ENCODE results near the gene AOAH.
"Not testable (repeated sequence)": the region's sequence is repeated elsewhere in the genome, so short reads cannot be mapped to it uniquely, and the experiment has no call there.

AOAH gene

DNA sequence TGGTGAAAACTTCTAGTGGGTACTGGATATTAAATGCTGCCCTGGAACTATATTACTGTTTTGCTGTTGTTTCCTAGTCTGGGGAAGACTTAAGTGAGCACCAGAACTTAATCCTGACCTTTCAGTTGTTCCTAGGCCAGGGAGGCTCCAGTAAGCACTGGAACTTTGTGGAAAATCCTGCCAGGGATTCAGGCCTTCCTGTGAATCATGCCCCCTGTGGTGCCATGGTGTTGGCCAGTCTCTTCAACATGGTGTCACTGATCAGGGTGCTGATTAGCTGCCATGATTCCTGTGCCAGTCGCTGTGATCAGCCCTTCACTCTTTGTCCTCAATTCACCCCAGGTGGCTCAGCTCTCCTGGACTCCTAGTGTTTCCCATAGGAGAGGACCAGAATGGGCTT, 8.5 kb upstream of the AOAH start:
- DNase-seq (ENCODE audit: low read depth in 1 of 2, low spot score in 1 of 2), result no peak
- no peak for TF ChIP-seq JUND (IDR thresholded peaks at IDR 0.05; ENCODE audit: low read depth)
- in situ Hi-C loops (cut with HindIII; ENCODE audit: low pct_unique_long_range_greater_than_20kb, low sequenced_read_pairs), result no loop called here

DNA sequence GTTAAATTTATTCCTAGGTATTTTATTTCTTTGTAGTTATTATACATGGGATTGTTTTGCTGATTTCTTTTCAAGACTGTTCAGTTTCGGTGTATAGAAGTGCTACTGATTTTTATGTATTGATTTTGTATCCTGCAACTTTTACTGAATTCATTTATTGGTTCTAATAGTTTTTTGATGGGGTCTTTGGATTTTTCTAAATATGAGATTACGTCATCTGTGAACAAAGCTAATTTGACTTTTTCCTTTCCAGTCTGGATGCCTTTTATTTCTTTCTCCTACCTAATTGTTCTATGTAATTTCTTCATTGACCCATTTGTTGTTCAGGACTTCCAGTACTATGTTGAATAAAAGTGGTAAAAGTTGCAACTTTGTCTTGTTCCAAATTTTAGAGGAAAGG, 5.8 kb upstream of the AOAH start:
- in situ Hi-C loops (cut with HindIII; ENCODE audit: low pct_unique_long_range_greater_than_20kb, low sequenced_read_pairs), result no loop called here
- no peak for DNase-seq (ENCODE audit: low read depth in 1 of 2, low spot score in 1 of 2)
- no peak for TF ChIP-seq JUND (IDR thresholded peaks at IDR 0.05; ENCODE audit: low read depth)

GRCh38 chr7:36728143-36728542, 3.8 kb upstream of the AOAH start:
- in situ Hi-C loops (cut with HindIII; ENCODE audit: low pct_unique_long_range_greater_than_20kb, low sequenced_read_pairs), result no loop called here
- no peak for DNase-seq (ENCODE audit: low read depth in 1 of 2, low spot score in 1 of 2)
- TF ChIP-seq JUND (IDR thresholded peaks at IDR 0.05; ENCODE audit: low read depth), result no peak

DNA sequence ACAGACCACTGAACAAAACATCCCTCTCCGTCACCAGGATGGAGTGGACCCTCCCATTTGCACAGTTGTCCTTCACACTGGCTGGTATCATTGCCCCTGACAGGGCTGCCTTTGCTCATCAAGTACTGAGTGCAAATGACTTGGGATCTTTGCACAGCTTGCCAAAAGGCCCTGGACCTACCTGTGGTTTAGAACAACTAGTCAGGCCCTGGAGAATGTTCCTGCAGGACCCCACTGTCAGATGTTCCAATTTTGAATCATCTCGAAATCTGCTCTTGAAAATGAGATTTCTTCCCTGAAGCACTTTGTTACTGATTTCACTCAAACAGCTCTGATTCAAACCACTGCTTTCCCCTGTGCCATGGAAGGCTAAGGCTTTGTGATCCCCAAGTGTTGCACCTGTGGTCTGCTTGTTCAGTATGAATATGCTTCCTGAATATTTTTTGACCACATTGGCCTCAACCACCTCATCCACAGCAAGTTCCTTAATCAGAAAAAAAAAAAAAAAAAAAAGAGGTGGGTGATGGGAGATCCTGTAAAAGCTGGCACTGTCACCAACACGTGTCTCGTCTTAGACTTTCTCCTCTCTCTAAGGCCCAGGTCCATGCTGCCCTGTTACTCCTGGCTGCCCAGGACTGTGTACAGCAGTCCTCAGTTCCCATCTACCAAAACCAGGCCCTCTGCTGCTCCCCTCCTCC, 2.7 kb upstream of the AOAH start:
- DNase-seq (ENCODE audit: low read depth in 1 of 2, low spot score in 1 of 2), result no peak
- in situ Hi-C loops (cut with HindIII; ENCODE audit: low pct_unique_long_range_greater_than_20kb, low sequenced_read_pairs), result no loop called here
- TF ChIP-seq JUND (IDR thresholded peaks at IDR 0.05; ENCODE audit: low read depth), result no peak

DNA sequence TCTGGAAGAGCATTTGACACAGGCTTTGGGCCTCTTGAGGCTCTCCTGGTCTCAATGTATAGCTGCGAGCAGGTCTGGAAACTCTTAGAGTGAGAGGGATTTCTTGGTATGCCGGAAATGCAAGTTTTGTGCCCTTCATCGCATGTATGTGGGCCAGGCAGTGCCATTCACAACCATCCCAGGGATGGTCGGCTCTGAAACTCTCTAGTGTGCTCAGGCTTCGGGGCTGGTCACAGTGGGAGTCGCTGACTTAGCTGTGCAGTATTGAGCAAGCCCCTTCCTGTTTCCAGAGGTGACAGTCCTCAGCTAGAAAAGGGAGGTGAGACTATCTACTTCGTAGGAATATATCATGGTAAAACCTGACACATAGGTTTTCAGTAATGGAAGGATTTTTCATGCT, 2.0 kb upstream of the AOAH start:
- DNase-seq (ENCODE audit: low read depth in 1 of 2, low spot score in 1 of 2), result no peak
- no peak for TF ChIP-seq JUND (IDR thresholded peaks at IDR 0.05; ENCODE audit: low read depth)
- in situ Hi-C loops (cut with HindIII; ENCODE audit: low pct_unique_long_range_greater_than_20kb, low sequenced_read_pairs), result no loop called here

DNA sequence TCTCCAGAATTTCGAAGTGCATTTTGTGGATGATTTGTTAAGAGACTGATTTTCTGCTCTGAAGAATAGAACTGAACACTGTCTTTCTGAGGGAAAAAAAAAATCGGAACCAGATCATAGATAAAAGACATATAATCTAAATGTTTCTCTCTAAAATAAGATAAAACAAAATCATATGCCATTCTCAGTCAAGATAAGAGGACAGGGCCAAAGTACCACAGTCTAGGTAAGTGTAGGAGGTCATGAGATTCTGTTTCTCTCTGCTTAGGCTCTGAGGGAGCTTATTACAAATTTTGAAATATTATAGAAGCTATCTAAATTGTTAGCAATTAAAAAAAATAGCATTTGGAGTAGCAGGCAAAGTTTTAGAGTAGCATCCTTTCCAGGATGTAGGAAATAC, 702 bp upstream of the AOAH start:
- DNase-seq (ENCODE audit: low read depth in 1 of 2, low spot score in 1 of 2), result no peak
- in situ Hi-C loops (cut with HindIII; ENCODE audit: low pct_unique_long_range_greater_than_20kb, low sequenced_read_pairs), result no loop called here
- no peak for TF ChIP-seq JUND (IDR thresholded peaks at IDR 0.05; ENCODE audit: low read depth)

DNA sequence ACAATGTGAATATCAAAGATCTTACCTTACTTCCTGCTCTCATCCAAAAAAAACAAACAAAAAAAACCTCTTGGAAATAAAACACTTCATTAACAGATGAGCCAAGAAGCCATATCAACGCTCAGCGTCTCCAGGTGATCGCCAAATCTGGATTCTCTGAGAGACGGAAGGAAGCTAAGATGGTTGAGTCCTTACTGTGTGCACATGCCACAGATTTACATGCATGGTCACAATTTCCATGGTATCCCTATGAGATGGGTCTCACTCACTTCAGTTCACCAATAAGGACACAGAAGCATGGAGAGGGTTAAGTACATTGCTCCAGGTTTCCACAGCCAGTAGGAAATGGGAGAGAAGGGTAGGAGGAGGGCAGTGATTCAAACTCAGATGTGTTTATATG, 1.0 kb downstream of the AOAH start:
- in situ Hi-C loops (cut with HindIII; ENCODE audit: low pct_unique_long_range_greater_than_20kb, low sequenced_read_pairs), result no loop called here
- TF ChIP-seq JUND (IDR thresholded peaks at IDR 0.05; ENCODE audit: low read depth), result no peak
- DNase-seq (ENCODE audit: low read depth in 1 of 2, low spot score in 1 of 2), result no peak

DNA sequence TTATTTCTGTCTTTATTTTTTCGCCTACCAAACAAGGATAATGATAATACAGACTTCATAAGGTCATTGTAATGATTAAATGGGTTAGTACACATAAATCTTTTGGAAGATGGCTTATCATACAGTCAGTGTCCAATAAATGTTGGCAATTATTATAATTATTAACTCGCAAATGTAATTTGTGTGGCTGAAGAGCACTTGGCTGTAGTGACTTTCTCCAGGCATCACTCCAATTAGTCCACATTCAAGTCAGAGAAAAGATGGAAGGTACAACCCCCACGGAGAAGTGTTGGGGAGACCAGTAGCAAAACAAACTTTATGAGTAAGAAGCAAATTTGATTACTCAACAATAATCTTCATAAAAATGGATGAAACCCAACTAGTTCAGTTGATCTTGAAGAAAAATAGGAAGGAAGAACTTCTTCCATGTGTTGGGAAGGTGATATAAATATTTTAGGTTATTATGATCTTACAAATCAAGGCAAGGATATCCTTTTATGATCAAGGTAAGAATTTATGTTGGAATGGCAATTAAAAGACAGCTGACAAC, 5.1 kb downstream of the AOAH start:
- in situ Hi-C loops (cut with HindIII; ENCODE audit: low pct_unique_long_range_greater_than_20kb, low sequenced_read_pairs), result no loop called here
- no peak for TF ChIP-seq JUND (IDR thresholded peaks at IDR 0.05; ENCODE audit: low read depth)
- DNase-seq (ENCODE audit: low read depth in 1 of 2, low spot score in 1 of 2), result no peak

GRCh38 chr7:36717586-36717985, 6.7 kb downstream of the AOAH start:
- TF ChIP-seq JUND (IDR thresholded peaks at IDR 0.05; ENCODE audit: low read depth), result no peak
- in situ Hi-C loops (cut with HindIII; ENCODE audit: low pct_unique_long_range_greater_than_20kb, low sequenced_read_pairs), result no loop called here
- DNase-seq (ENCODE audit: low read depth in 1 of 2, low spot score in 1 of 2), result no peak

DNA sequence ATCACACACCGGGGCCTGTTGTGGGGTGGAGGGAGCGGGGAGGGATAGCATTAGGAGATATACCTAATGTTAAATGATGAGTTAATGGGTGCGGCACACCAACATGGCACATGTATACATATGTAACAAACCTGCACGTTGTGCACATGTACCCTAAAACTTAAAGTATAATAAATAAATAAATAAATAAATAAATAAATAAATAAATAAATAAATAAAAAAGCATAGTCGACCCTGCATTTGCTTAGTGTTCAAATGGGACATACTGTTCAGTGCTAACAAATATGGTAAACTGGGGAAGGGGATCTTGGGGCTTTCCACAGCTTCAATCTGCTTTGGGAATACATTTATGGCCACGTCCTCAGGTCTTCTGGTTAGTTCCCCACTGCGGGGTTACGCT, 7.5 kb downstream of the AOAH start:
- in situ Hi-C loops (cut with HindIII; ENCODE audit: low pct_unique_long_range_greater_than_20kb, low sequenced_read_pairs); DNase-seq (ENCODE audit: low read depth in 1 of 2, low spot score in 1 of 2): not testable (repeated sequence)

- in situ Hi-C loops (cut with HindIII; ENCODE audit: low pct_unique_long_range_greater_than_20kb, low sequenced_read_pairs), result no loop called here
- DNase-seq (ENCODE audit: low read depth in 1 of 2, low spot score in 1 of 2), result no peak
- TF ChIP-seq JUND (IDR thresholded peaks at IDR 0.05; ENCODE audit: low read depth), result no peak
These were observed 12.3 kb downstream of the AOAH start for GRCh38 chr7:36712015-36712414.

- no peak for TF ChIP-seq JUND (IDR thresholded peaks at IDR 0.05; ENCODE audit: low read depth)
- no peak for DNase-seq (ENCODE audit: low read depth in 1 of 2, low spot score in 1 of 2)
- in situ Hi-C loops (cut with HindIII; ENCODE audit: low pct_unique_long_range_greater_than_20kb, low sequenced_read_pairs), result no loop called here
These were observed 13.0 kb downstream of the AOAH start for GRCh38 chr7:36711256-36711655.

DNA sequence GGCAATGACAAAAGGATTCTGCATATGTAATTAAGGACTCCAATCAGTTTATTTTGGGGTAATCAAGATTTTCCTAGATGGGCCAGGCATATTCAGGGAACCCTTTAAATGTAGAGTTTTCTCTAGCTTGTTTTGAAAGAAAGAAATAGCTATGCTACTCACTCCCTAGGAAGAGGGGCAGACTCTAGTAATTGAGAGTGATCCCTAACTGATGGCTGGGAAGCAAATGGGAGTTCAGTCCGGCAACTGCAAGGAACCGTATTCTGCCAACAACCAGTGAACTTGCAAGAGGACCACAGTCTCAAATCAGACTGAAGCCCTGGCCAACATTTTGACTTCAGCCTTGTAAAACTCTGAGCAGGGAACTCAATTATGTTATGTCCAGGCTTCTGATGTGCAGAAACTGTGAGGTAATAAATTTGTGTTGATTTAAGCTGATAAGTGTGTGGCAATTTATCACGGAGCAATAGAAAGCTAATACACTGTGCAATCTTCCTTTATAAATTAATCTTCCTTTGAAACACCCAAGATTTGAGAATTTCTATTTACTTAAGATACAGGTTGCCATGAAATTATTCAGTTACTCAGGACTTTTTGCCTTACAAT, 14.0 kb downstream of the AOAH start:
- in situ Hi-C loops (cut with HindIII; ENCODE audit: low pct_unique_long_range_greater_than_20kb, low sequenced_read_pairs), result no loop called here
- no peak for TF ChIP-seq JUND (IDR thresholded peaks at IDR 0.05; ENCODE audit: low read depth)
- no peak for DNase-seq (ENCODE audit: low read depth in 1 of 2, low spot score in 1 of 2)

DNA sequence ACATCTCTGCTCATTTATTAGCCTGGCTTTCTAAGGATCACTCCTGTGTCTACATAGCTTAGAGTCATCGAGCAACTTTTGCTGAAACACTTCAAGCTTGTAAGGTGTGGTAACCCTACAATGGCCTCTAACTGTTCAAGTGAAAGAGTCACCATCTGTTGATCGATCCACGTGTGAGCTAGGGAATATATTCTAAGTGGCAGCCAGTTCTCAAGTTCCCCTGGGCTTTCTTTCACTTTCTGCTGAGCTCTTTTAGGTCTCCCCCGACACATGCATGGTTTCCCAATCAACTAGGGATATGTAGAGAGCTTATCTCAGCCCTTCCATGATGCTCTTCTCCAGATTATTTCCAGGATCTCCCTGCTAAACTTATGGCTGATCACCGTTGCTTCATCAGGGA, 15.5 kb downstream of the AOAH start:
- in situ Hi-C loops (cut with HindIII; ENCODE audit: low pct_unique_long_range_greater_than_20kb, low sequenced_read_pairs), result no loop called here
- no peak for TF ChIP-seq JUND (IDR thresholded peaks at IDR 0.05; ENCODE audit: low read depth)
- no peak for DNase-seq (ENCODE audit: low read depth in 1 of 2, low spot score in 1 of 2)
